Erythroblast (primary cell): ENCODE measurements around the gene CLCF1.

Experiments
- GATA1 ChIP-seq: IDR thresholded peaks from 2 replicates; pipeline ENCODE4 v1.6.1; 2011; ENCODE audit warnings: low read depth, mild to moderate bottlenecking, control low read depth, low read length, moderate library complexity
- POLR2A ChIP-seq: IDR thresholded peaks from 2 replicates; pipeline ENCODE4 v1.6.1; 2011; ENCODE audit warnings: mild to moderate bottlenecking, low read length

GRCh38 chr11:67355023-67355793 is 18.2 kb downstream of the CLCF1 start:
- TF ChIP-seq POLR2A (no peak), GATA1 (no peak)
